ENCODE data around the gene GRIP1.

GRCh38 chr12:66430106-66430505 is 248.8 kb downstream of the GRIP1 start:
- no peak for TF ChIP-seq CTCF (IDR thresholded peaks at IDR 0.05; ENCODE audit: insufficient read depth, low read length, poor library complexity, severe bottlenecking)
- TF ChIP-seq EZH2phosphoT487 (conservative IDR thresholded peaks at IDR 0.05; ENCODE audit: low read length), result no peak

Data from SU-DHL-6 (cell line).